Limb (tissue), 2 donors: ENCODE data around the gene KRABD2.
"Not testable (repeated sequence)": the region's sequence is repeated elsewhere in the genome, so short reads cannot be mapped to it uniquely, and the experiment has no call there.

Experiments used
- DNase-seq, 2 donors: peaks; one replicate each; pipeline ENCODE4 v3.0.0-alpha.2; 2016; ENCODE audit errors: extremely low spot score in 2 of 2

The KRABD2 gene

DNA sequence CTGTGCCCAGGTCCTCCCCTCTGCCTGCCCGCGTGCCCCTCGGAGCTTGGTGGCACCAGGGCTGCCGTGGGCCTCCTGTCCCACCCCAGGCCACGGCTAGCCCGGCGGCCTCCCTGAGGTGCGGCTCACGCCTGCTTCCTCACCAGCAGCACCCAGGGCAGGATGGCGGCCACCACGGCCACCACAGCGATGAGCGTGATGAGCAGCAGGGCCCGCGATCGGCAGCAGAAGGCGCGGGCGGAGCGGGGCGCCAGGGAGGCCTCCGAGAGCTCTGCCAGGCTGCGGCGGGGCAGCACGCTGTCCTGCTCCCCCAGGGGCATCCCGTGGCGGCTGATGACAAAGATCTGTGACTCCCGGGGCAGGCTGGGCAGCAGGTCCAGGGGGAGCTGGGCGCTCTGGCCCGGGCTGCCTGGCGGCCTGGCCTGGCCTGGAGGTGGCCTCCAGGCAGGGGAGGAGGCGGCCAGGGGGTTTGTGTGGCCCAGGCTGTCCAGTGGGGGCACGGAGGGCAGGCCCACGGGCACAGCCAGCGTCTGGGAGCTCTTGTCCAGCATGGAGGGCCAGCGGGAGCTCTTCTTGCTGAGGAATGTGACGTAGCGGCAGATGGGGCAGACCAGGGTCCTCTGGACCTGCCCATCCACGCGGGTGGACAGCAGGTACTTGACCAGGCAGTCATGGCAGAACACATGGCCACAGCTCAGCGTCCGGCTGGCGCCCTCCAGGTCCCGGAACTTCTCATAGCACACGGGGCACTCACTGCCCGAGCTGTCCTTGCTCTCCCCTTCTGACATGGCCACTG is 16.4 kb upstream of the KRABD2 start:
- no peak for DNase-seq

GRCh38 chr17:8392274-8392673 is 15.8 kb upstream of the KRABD2 start:
- DNase-seq, result no peak

- DNase-seq, result no peak
Observed at GRCh38 chr17:8391711-8392110, 15.2 kb upstream of the KRABD2 start.

DNA sequence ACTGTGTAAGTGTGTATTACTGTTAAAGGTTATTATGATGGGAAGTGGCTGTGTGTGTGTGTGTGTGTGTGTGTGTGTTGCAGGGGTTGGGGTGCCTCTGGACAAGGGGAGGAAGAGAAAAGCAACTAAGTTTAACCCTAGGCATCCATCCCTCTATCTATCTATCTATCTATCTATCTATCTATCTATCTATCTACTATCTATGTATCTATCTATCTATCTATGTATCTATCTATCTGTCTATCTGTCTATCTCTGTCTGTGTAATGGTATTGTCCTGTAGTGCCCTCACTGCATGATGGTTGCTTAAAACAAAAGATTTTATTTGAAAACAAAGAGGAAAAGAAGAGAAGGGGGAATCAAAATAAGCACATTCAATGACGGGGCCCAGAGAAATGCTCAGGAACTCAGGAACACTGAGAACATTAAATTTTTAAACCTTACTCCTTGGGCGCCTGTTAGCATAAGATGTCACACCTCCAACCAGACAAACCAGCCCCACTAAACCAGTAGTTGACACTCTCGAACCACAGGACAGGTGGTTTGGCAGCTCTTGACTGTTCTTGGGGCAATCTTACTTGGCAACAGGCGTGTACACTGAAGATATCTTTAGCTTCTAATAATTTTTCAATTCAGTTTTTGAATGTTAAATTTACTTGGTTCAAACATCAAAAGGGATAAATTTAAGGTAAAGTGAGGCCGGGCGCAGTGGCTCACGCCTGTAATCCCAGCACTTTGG is 11.6 kb upstream of the KRABD2 start:
- DNase-seq, result no peak

DNA sequence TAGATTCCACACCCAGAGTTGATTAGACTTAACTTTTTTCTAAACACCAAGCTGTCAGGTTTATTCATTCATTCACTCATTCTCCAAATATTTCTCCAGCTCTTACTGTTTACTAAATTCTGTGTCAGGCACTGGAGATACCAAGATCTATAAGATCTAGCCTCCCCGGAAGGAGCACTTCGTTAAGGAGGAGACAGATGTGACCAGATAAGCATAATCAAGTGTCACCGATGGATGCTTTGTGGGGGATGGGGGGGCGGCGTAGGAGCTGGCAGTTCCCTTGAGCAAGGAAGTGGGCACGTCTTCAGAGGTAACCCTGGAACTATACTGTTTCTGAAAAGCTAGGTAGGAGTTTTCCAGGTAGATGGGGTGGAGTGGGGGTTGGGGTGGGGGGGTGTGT is 10.3 kb upstream of the KRABD2 start:
- no peak for DNase-seq

GRCh38 chr17:8384801-8385378 is 8.4 kb upstream of the KRABD2 start:
- no peak for DNase-seq

- peak; percentile 96 to 100 for DNase-seq
Observed at GRCh38 chr17:8383143-8383822, 6.8 kb upstream of the KRABD2 start, which contains the start of gene RPL26. Gene RPL26 (minus strand): TSS chr17:8383193. CDS start chr17:8382310, 883 bp downstream.

DNA sequence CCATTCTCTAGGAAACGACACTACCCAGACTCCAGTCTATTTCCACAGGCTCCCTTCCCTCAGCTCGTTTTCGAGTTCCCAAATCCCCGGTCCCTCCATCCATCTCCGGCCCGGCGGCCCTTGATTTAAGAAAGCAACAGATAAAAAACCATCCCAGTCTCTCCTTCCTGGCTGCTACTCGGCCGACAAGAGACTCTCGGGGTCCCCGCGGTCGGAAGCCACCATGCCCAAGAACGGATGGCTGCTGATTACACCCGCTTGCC is 6.3 kb upstream of the KRABD2 start:
- no peak for DNase-seq

DNA sequence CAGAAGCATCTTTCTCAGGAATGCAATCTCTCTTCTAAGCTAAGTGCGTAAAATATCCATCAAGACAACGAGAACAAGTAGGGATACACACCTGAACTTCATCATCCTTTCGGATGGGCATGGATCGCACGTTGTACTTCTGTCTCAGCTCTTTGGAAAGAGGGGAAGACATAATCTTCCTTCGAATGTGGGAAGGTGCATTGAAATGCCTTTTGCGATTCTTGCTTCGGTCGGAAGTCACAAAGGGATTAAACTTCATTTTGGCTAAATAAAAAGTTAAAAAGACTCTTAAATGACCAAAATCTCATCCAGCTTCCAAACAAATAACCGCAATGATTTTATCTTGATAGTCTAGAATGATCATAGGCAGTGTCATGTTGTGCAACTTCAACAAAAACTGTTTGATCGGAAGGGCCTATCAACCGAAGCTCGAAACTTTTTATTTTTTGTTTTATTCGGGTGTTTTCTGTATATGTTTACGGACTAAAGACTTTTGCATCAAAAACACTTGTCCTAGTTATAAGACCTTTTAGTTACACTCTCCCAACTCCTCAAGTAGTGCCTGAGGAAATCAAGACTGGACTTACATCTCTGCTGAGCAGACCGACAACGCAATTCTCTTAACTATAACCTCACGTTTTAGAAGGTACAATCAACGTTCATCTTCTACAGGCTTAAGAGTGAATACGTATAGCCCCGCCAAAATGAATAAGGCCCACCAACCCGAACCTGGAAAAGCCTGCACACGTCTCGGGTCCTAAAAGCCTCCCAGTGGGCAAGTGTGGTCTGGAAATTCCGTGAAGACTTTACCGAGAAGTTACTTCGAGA is 5.8 kb upstream of the KRABD2 start:
- DNase-seq, result no peak

GRCh38 chr17:8380049-8380448 is 3.5 kb upstream of the KRABD2 start:
- no peak for DNase-seq

DNA sequence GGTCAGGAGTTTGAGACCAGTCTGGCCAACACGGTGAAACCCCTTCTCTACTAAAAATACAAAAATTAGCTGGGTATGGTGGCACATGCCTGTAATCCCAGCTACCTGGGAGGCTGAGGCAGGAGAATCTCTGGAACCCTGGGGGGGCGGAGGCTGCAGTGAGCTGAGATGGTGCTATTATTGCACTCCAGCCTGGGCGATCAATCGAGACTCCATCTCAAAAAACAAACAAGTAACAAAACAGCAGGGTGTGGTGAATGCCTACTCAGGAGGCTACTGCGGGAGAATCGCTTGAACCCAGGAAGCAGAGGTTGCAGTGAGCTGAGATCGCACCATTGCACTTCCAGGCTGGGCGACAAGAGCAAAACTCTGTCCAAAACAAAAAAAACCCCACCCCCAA is 1.6 kb upstream of the KRABD2 start:
- not testable (repeated sequence) for DNase-seq

GRCh38 chr17:8377422-8377821 is 918 bp upstream of the KRABD2 start:
- DNase-seq, result no peak

DNA sequence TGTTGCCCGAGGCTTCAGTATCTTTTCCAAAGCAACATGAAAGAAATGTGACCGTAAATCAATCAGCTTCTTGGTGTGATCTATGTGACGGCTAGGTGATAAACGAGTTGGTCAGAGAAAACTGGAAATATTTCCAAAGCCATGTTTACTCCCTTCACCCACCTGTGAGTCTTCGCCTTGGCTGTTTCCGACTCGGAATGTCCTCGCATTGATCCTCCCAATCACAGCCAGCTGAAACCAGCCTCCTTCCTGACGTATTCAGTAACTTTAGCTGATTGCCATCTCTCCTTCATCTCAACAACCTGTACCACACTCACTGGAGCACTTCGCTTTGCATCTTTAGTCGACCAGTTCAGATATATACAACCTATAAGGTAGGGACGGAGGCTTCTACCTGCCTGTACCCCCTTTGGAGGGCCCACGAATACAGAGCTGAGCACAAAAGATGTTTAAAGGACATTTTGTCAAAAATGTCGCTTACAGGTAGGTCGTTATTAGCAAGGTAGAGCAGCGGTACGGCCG is 705 bp downstream of the KRABD2 start:
- DNase-seq, result peak in 1 of 2 donors; percentile 40

DNA sequence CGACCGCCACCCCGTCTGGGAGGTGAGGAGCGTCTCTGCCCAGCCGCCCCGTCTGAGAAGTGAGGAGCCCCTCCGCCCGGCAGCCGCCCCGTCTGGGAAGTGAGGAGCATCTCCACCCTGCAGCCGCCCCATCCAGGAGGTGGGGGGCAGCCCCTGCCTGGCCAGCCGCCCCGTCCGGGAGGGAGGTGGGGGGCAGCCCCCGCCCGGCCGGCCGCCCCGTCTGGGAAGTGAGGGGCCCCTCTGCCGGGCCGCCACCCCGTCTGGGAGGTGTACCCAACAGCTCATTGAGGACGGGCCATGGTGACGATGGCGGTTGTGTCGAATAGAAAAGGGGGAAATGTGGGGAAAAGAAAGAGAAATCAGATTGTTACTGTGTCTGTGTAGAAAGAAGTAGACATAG is 2.6 kb downstream of the KRABD2 start:
- not testable (repeated sequence) for DNase-seq

GRCh38 chr17:8372422-8372821 is 4.1 kb downstream of the KRABD2 start:
- no peak for DNase-seq

- no peak for DNase-seq
Observed at GRCh38 chr17:8371786-8372185, 4.7 kb downstream of the KRABD2 start.

DNA sequence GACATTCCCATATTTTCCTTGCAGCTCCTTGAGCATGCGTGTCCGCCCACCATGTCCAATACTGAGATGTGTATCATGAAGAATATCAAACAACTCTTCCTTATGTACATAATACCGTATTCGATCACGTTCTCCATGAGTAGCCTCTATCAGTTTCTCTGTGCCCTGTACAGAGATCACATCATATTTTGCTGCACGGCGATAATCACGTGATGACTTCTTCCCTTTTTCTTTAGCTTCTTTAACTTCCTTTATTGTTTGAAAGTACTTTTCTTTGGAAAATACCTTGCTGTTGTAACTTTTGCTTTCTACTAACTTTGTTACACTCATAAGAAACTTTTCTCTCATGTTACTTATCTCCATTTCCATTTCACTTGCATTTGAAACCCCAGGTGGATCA is 6.6 kb downstream of the KRABD2 start:
- no peak for DNase-seq

GRCh38 chr17:8368193-8368592 is 8.3 kb downstream of the KRABD2 start:
- no peak for DNase-seq

DNA sequence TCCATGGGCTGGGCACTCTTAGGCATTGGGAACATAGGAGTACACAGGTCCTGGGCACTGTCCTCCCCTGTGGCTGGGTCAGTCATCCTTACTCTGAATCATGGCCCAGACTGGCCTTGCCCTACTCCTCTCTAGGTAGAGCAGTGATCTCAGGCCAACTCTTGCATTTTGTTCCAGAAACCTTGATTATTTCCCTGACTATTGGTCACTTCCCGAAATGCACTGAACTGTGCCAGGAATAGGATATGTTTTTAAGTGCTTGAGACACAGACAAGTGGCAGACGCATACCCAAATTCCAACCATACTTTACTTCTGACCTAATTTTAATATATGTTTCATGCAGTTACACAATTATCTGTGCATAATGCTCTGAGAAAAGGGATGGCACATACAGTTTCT is 10.3 kb downstream of the KRABD2 start:
- no peak for DNase-seq

DNA sequence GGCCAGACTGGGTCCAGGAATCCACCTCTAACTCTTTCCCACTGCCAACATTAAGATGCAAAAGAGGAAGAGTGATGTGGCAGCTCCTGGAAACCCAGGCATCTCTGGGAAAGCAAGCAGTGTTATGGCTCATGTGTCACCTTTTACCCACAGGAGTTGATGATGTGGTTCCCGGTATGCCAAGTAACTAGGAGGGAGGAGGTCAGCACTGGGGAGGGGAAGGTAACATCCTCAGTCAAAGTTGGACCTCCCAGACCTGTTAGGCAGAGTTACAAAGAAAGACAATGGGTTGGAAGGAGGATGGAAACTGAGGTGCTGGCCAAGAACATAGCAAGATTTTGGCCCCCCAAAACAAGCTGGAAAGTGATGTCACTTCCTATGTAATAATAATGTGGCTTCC is 11.4 kb downstream of the KRABD2 start:
- DNase-seq, result no peak
